Keratinocyte (primary cell): ENCODE data around the gene TRIM14. TPM values are rescaled to one million over a fixed set of nuclear protein-coding genes. Genes with fewer than 3 reads are reported as not detected.
"Not testable (repeated sequence)": the region's sequence is repeated elsewhere in the genome, so short reads cannot be mapped to it uniquely, and the experiment has no call there.

ENCODE experiments used
- DNase-seq: peaks from one replicate; pipeline ENCODE4 v3.0.0-alpha.2; 2011; ENCODE audit warnings: low read depth, missing footprints, low spot score
- FAIRE-seq: peaks from 2 replicates; lab custom pipeline; 2011; peaks lifted over from hg19 to GRCh38; lab: Jason Lieb, UNC
- H2AFZ ChIP-seq: 2 replicates; pipeline ENCODE4 v1.6.0; 2012; ENCODE audit warnings: low read length, control low read depth, inconsistent platforms; ENCODE audit not compliant: control insufficient read depth
- H3K27ac ChIP-seq: 2 replicates; pipeline ENCODE4 v1.5.1; 2011; ENCODE audit warnings: low read length; ENCODE audit not compliant: control insufficient read depth, insufficient read depth
- H3K27me3 ChIP-seq: 3 replicates; pipeline ENCODE4 v1.6.0; 2011; ENCODE audit warnings: low read length; ENCODE audit not compliant: control insufficient read depth, insufficient read depth; ENCODE audit errors: extremely low read depth
- H3K36me3 ChIP-seq, 2 experiments: 2 replicates in 1 of 2; 3 replicates in 1 of 2; pipeline ENCODE4 v1.5.1; 2011; ENCODE audit warnings: low read length in 2 of 2, mild to moderate bottlenecking in 1 of 2; ENCODE audit not compliant: control insufficient read depth in 2 of 2, insufficient read depth in 2 of 2; ENCODE audit errors: extremely low read depth in 1 of 2
- H3K4me1 ChIP-seq: 3 replicates; pipeline ENCODE4 v1.5.1; 2011; ENCODE audit warnings: low read length; ENCODE audit not compliant: control insufficient read depth, insufficient read depth; ENCODE audit errors: extremely low read depth
- H3K4me2 ChIP-seq: 3 replicates; pipeline ENCODE4 v1.6.0; 2011; ENCODE audit warnings: low read depth, low read length; ENCODE audit not compliant: control insufficient read depth, insufficient read depth; ENCODE audit errors: extremely low read depth
- H3K4me3 ChIP-seq, 3 experiments: fragments of 200-600 bp in 1 of 3; sonication (generic) in 1 of 3; 2 replicates in 2 of 3; 3 replicates in 1 of 3; pipeline ENCODE4 v1.5.1; 2011 to 2016; ENCODE audit warnings: low read length in 3 of 3, mild to moderate bottlenecking in 3 of 3, control low read depth in 2 of 3, inconsistent platforms in 1 of 3, low read depth in 1 of 3, mixed read lengths in 1 of 3, mixed run types in 1 of 3, moderate library complexity in 1 of 3; ENCODE audit not compliant: control insufficient read depth in 2 of 3, insufficient read depth in 2 of 3; ENCODE audit errors: extremely low read depth in 1 of 3
- H3K79me2 ChIP-seq: 2 replicates; pipeline ENCODE4 v1.6.0; 2012; ENCODE audit warnings: low read length; ENCODE audit not compliant: control insufficient read depth, insufficient read depth
- H3K9ac ChIP-seq: 3 replicates; pipeline ENCODE4 v1.6.0; 2011; ENCODE audit warnings: low read length; ENCODE audit not compliant: control insufficient read depth, insufficient read depth; ENCODE audit errors: extremely low read depth
- H3K9me1 ChIP-seq: 3 replicates; pipeline ENCODE4 v1.6.0; 2011; ENCODE audit warnings: low read length; ENCODE audit not compliant: control insufficient read depth, insufficient read depth; ENCODE audit errors: extremely low read depth
- H3K9me3 ChIP-seq: 2 replicates; pipeline ENCODE4 v1.5.1; 2012; ENCODE audit warnings: low read depth, low read length; ENCODE audit not compliant: control insufficient read depth
- H4K20me1 ChIP-seq: 3 replicates; pipeline ENCODE4 v1.6.0; 2011; ENCODE audit warnings: low read length; ENCODE audit not compliant: control insufficient read depth, insufficient read depth; ENCODE audit errors: extremely low read depth
- EZH2 ChIP-seq: IDR thresholded peaks from one replicate; pipeline ENCODE4 v1.6.1; 2012; ENCODE audit warnings: inconsistent platforms, mild to moderate bottlenecking, low read length, moderate library complexity
- dilution Hi-C: fragments of 300-500 bp; cut with MboI; formaldehyde crosslinking; loops from one replicate; pipeline ENCODE4 v1.7.0; 2020; ENCODE audit warnings: low sequenced_read_pairs; ENCODE audit not compliant: extremely low pct_ligation_motif_present
- polyA plus RNA-seq, 5 experiments: library from polyadenylated mRNA; depleted of rRNA in 3 of 5; stranded (reverse) in 3 of 5; stranded (forward) in 1 of 5; unstranded in 1 of 5; fragments of >200 nt; gene quantifications; 1 replicate in 1 of 5; 2 replicates in 3 of 5; 3 replicates in 1 of 5; pipeline versions ENCODE4 v1.2.1 to v1.2.3, GENCODE V29; 2011 to 2012; ENCODE audit warnings: missing spikeins in 2 of 5, low read depth in 1 of 5, low replicate concordance in 1 of 5
- TF ChIP-seq, protein P1 (sequence below), 3 experiments: IDR thresholded peaks in 1 of 3; conservative IDR thresholded peaks in 1 of 3; optimal IDR thresholded peaks in 1 of 3; 2 replicates in 2 of 3; 3 replicates in 1 of 3; pipeline versions ENCODE3 to v1.5.1; 2011; ENCODE audit warnings: low read length in 3 of 3, mild to moderate bottlenecking in 3 of 3, moderate library complexity in 2 of 3, control low read depth in 1 of 3, inconsistent platforms in 1 of 3; ENCODE audit not compliant: insufficient read depth in 2 of 3; ENCODE audit errors: extremely low read depth in 1 of 3

Gene TRIM14
- polyA plus RNA-seq, 1 donor (not counting 4 experiments of a cell fraction or from before 2014, with no cell fraction given), result 22.1 TPM

DNA sequence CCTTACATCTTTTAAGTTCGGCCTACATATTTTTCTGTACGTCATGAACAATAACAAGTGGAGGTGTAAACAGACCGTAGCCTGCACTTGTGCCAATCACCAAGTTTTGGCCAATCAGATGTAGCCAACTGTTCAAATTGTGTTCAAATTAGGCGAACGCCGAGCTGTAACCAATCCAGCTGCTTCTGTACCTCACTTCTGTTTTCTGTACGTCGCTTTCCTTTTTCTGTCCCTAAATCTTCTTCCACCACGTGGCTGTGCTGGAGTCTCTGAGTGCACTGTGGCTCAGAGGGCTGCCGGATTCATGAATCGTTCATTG is 26.4 kb downstream of the TRIM14 start:
- Histone ChIP-seq H3K9me1 (no peaks in the 10 kb centered on the region), H3K79me2 (peaks cover 1% of the 10 kb centered on the region), H3K4me3 (no peak overlapping the region), H3K4me1 (peaks cover 4% of the 10 kb centered on the region), H3K27me3 (no peaks in the 10 kb centered on the region), H3K36me3 (peaks cover 10 to 14% of the 10 kb centered on the region in 2 experiments), H3K4me2 (peak overlapping the region; percentile 46), H2AFZ (no peak overlapping the region), H3K9me3 (no peaks in the 10 kb centered on the region), H4K20me1 (no peaks in the 10 kb centered on the region), H3K27ac (peak overlapping the region; percentile 45), H3K9ac (peak overlapping the region; percentile 5)
- TF ChIP-seq EZH2, result no peak
- TF ChIP-seq, protein P1, sequence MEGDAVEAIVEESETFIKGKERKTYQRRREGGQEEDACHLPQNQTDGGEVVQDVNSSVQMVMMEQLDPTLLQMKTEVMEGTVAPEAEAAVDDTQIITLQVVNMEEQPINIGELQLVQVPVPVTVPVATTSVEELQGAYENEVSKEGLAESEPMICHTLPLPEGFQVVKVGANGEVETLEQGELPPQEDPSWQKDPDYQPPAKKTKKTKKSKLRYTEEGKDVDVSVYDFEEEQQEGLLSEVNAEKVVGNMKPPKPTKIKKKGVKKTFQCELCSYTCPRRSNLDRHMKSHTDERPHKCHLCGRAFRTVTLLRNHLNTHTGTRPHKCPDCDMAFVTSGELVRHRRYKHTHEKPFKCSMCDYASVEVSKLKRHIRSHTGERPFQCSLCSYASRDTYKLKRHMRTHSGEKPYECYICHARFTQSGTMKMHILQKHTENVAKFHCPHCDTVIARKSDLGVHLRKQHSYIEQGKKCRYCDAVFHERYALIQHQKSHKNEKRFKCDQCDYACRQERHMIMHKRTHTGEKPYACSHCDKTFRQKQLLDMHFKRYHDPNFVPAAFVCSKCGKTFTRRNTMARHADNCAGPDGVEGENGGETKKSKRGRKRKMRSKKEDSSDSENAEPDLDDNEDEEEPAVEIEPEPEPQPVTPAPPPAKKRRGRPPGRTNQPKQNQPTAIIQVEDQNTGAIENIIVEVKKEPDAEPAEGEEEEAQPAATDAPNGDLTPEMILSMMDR (optimal IDR thresholded peaks at IDR 0.05 in 1 of 3, IDR thresholded peaks at IDR 0.05 in 1 of 3, conservative IDR thresholded peaks at IDR 0.05 in 1 of 3; ENCODE audit: extremely low read depth in 1 of 3, insufficient read depth in 2 of 3, low read length in 3 of 3), result no peak
- dilution Hi-C loops, result no loop called here
- DNase-seq (no peak), FAIRE-seq (peak; percentile 70)

DNA sequence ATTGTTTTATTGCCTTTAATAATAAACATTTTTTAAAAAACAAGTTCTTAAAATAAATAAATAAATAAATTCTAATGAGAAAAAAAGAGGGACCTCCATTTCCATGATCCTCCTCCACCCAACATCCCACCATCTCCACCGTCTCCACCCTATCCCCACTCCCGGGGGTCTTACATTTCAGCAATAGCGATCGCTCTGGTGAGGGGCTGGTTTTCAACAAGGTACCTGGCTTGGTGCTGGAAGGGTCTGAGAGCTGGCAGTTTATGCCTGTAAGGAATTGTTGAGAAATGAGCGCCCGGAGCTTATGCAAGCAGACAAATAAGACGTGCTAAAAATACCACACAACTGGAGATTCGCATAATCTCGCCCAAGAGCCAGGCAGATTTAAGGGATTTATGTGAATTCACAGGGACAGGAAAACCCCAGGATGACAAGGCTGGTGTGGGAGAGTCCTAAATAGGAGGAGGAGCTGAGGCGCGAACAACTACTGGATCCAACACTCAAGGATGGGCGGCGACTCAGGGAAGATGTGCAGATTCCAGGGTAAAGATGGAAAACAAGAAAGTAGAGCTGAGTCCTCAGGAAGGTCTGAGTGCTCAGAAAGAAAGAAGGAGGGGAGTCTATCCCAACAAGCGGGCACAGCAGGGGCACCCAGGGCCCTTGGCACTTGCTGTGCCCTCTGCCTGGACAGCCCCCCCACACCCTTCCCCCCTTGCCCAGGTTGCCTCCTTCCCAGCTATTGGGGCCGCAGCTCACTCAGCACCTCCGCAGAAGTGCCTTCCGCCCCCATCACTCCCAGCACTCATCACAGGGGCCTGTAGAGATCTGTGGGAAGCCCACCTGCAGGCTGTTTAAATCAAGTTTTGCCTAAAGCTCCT is 27.0 kb downstream of the TRIM14 start:
- DNase-seq, result no peak
- Histone ChIP-seq H3K27ac (peak overlapping the region; percentile 45), H3K4me3 (no peak overlapping the region), H3K9ac (peak overlapping the region; percentile 9), H3K4me1 (peaks cover 4% of the 10 kb centered on the region), H3K4me2 (peak overlapping the region; percentile 46), H4K20me1 (no peaks in the 10 kb centered on the region), H3K36me3 (peaks cover 6 to 15% of the 10 kb centered on the region in 2 experiments), H3K79me2 (no peaks in the 10 kb centered on the region), H3K9me3 (no peaks in the 10 kb centered on the region), H2AFZ (no peak overlapping the region), H3K9me1 (no peaks in the 10 kb centered on the region), H3K27me3 (no peaks in the 10 kb centered on the region)
- peak; percentile 77 for FAIRE-seq
- dilution Hi-C loops, result no loop called here
- TF ChIP-seq, protein P1 (optimal IDR thresholded peaks at IDR 0.05 in 1 of 3, IDR thresholded peaks at IDR 0.05 in 1 of 3, conservative IDR thresholded peaks at IDR 0.05 in 1 of 3; ENCODE audit: extremely low read depth in 1 of 3, insufficient read depth in 2 of 3, low read length in 3 of 3), result no peak
- TF ChIP-seq EZH2, result no peak

DNA sequence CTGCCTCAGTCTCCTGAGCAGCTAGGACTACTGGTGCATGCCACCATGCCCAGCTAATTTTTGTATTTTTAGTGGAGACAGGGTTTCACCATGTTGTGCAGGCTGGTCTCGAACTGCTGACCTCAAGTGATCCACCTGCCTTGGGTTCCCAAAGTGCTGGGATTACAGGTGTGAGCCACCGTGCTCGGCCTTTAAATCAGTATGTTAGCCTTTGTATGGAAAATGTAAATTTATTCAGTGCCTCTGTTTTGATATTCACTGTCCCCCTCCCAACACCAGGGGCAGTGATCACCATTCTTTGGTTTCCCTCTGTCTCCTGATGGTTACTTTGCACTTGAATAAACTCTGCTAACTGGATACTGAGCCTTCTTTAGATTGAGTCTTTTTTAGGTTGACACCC is 28.3 kb downstream of the TRIM14 start:
- DNase-seq, H3K4me1 ChIP-seq, H3K4me2 ChIP-seq, H4K20me1 ChIP-seq, H3K9ac ChIP-seq, FAIRE-seq, H3K9me3 ChIP-seq, H3K9me1 ChIP-seq, H3K4me3 ChIP-seq, H3K27me3 ChIP-seq, H3K27ac ChIP-seq, H2AFZ ChIP-seq, dilution Hi-C loops, H3K79me2 ChIP-seq: not testable (repeated sequence)
- H3K36me3 ChIP-seq, result peaks cover 5 to 15% of the 10 kb centered on the region in 2 experiments
